Sciatic nerve (tissue), 2 donors: ENCODE measurements around the gene VARS1. TPM values are rescaled to one million over a fixed set of nuclear protein-coding genes. Genes with fewer than 3 reads are reported as not detected.

Experiments
- ATAC-seq: fragments of 200-7000 bp; cut with Tn5 transposase; one replicate; pipeline ENCODE4 v1.9.1; 2020; ENCODE audit warnings: mild to moderate bottlenecking, moderate library complexity
- DNase-seq: peaks from one replicate; pipeline ENCODE4 v3.0.0-alpha.2; 2020; ENCODE audit warnings: low spot score
- intact Hi-C: fragments of 100-400 bp; cut with DNase I; formaldehyde crosslinking; loops from one replicate; pipeline ENCODE4 v1.14.2; 2022
- total RNA-seq: library from RNA; stranded (reverse); fragmentation: NEBNext Ultra II Directional; extraction: Animal tissue kit (Norgen Biotek cat#: 25700); gene quantifications from one replicate; pipeline ENCODE4 v1.2.1, GENCODE V29; 2021
- donor health status: DM: no; HTN: no; CAD: no.
- donor health status: DM: no; HTN: no; CAD: no.

VARS1 gene
- total RNA-seq, 1 donor from 2014 or later, result 42.3 TPM

DNA sequence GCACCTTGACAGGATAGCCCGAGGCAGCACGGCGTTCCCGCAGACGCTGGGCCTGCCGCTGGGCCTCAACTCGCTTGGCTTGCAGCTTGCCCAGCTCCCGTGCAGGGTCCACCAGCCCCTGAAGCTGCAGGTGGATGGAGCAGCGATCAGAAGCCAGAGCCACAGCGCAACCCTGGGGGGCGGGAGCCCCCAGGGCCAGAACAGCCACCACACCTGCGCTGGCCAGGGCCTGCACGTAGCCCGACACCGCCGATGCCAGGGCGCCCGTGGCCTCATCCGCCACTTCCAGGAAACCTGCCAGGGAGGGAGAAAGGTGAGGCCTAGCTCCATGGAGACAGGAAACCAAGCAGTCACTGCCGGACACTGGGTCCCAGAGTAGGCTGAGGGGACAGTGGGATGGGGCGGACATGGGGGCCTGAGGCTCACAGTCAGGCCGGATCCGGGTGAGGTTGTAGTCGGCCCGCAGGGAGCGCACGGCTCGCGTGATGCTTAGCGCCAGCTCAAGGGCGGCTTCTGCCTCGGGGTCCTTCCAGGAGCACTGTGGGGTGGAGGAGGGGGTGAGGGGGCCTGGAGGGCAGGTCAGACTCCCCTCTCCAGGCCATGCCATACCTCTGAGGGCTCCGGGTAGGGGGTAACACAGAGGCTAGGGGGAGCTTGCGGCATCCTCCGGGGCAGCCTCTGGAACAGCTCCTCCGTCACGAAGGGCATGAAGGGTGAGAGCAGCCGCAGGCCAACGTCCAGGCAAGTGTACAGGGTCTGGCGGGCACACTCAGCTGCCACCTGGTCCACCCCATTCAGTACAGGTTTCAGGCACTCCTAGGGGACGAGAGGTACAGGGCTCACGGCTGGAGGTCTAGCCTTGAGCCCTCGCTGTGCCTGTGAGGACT lies 16.3 kb downstream of the VARS1 start:
- ATAC-seq, result no peak
- intact Hi-C loops, result no loop called here
- no peak for DNase-seq

DNA sequence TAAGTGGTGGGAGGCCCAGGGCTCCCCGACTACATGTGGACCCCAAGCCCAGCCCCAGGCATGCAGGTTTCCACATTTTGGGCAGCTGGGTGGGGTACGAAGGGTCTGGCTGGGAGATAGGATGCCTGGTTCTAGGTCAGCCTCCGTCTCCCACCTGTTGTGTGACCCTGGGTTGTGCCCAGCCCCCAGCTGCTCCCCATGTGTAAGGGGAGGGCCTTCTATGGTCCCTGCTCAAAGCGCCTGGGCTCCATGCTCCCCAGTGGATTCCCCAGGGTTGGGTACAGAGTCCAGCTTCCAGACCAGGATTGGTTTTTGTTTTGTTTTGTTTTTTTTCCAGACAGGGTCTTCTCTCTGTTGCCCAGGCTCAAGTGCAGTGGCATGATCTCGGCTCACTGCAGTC lies 17.4 kb downstream of the VARS1 start:
- DNase-seq (no peak), ATAC-seq (no peak)
- intact Hi-C loops, result no loop called here

- ATAC-seq (no peak), DNase-seq (no peak)
- intact Hi-C loops, result no loop called here
These were observed 17.9 kb downstream of the VARS1 start for GRCh38 chr6:31777667-31778050.

GRCh38 chr6:31776989-31777666 lies 18.4 kb downstream of the VARS1 start, which contains the start of gene VWA7:
VWA7 (minus strand) TSS chr6:31777328; CDS start chr6:31776779, 549 bp downstream.
- ATAC-seq, result peak; percentile 67
- intact Hi-C loops, result no loop called here
- no peak for DNase-seq

GRCh38 chr6:31776485-31776988 lies 19.0 kb downstream of the VARS1 start:
- no peak for ATAC-seq
- intact Hi-C loops, result no loop called here

DNA sequence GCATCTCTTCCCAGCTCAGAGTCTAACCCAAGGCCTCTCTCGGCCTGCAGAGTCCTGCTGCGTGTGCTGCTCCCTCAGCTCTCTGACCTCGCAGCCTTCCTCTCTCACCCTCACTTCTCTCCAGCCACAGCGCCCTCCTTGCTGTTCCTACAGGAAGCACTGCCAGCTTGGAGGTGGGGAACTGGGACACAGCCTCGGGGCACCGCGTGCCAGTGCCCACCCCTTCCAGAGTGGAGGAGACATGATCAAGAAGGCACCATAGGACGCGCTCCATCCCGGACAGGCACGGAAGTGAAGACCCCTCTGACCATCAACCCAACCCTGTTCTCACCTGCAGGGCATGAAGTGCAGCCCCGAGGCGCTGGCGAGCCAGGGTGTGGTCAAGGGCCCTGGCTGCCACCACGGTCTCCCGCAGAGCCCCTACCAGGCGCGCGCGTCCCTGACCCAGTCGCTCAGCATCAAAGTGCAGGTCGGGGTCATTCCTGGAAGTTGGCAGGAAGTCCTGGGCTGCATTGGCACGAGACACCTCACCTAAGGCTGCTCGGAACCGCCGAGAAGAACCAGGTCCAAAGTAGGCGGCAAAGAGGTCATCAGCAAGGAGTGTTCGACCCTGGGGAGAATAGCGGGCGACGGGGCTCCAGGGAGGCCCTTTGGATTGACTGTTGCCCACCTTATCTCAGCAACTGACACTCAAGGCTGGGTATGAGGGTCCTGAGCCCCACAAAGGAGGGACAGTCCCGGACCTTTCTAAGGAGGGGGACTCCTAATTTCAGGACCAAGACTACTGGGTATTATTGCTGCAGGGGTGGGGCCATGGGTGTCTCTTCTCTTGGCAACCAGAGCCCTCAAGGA lies 19.7 kb downstream of the VARS1 start:
- intact Hi-C loops, result no loop called here
- no peak for ATAC-seq
- DNase-seq, result no peak

More at GRCh38 chr6:31776485-31776988, 19.0 kb downstream of the VARS1 start:
- no peak for DNase-seq

GRCh38 chr6:31775184-31775583 lies 20.4 kb downstream of the VARS1 start:
- no peak for ATAC-seq
- intact Hi-C loops, result no loop called here
- DNase-seq, result no peak

GRCh38 chr6:31771992-31772358 lies 23.6 kb downstream of the VARS1 start:
- DNase-seq (no peak), ATAC-seq (no peak)
- intact Hi-C loops, result no loop called here

DNA sequence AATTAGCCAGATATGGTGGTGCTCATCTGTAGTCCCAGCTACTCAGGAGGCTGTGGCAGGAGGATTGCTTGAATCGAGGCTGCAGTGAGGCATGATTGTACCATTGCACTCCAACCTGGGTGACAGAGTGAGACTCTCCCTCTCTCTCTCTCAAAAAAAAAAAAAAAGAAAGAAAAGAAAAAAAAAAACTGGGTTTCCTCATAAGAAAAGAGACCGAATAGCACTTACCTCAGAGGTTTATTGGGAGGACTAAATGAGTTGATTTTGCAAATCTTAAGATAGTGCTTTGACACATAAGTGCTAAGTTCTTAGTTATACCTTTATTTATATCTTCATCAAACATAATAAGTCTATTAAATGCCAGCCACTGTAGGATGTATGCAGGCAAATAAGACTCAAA lies 24.7 kb downstream of the VARS1 start:
- DNase-seq (no peak), ATAC-seq (no peak)
- intact Hi-C loops, result no loop called here

DNA sequence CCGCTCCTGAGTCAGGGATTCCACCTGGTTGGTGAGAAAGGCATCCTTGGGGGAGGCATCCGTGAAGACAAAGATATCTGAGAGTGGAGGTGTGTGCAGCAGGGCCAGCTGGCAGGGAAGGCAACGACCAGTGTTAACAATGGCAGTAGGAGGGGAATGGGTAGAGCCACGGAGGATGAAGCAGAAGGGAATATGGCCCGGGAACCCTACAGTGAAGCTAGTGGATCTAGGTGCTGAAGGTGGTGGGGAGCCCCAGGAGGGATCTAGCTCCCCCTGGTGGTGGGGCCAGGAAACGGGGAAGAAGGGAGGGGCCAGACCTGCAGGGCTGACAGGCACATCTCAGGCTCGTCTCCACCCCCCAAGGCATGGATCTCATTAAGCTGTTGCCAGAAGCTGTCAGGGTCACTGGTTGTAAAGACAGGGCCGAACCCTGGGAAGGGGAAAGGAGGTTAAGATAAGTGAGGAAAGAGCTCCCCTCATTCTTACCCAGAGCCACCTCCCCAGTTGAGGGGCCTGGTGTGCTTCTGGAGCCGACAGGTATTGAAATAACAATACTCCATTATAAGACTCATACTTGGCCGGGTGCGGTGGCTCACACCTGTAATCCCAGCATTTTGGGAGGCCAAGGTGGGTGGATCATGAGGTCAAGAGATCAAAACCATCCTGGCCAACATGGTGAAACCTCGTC lies 25.7 kb downstream of the VARS1 start:
- no peak for DNase-seq
- intact Hi-C loops, result no loop called here
- peak; percentile 58 for ATAC-seq

GRCh38 chr6:31768363-31769257 lies 26.9 kb downstream of the VARS1 start:
- intact Hi-C loops, result no loop called here
- ATAC-seq, result peak; percentile 25
- DNase-seq, result no peak

DNA sequence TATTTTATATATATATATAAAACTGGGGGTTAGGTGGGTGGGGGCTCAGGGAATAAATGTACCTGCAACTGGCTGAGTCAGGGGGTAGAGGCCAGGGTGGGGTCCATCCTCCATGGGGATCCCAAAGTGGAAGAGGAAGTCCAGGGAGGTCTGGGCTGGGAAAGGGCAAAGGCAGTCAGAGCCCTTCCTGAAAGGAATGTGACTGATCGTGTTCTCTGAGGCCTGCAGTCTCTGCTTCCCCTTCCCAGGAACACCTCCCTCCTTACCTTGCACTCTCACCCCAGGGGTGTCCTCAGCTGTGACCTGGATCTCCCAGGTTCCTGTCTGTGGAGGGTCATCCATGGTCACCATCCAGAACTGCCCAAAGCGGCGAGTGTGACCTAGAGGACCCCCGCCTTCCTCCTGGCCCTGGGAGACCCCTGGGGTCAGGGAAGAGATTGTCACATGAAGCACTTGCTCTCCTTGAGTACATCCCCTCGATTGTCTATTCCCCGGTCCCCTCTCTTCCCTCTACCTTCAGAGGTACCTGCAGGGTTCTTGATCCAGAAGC lies 28.4 kb downstream of the VARS1 start:
- DNase-seq, result no peak
- intact Hi-C loops, result no loop called here
- ATAC-seq, result no peak

DNA sequence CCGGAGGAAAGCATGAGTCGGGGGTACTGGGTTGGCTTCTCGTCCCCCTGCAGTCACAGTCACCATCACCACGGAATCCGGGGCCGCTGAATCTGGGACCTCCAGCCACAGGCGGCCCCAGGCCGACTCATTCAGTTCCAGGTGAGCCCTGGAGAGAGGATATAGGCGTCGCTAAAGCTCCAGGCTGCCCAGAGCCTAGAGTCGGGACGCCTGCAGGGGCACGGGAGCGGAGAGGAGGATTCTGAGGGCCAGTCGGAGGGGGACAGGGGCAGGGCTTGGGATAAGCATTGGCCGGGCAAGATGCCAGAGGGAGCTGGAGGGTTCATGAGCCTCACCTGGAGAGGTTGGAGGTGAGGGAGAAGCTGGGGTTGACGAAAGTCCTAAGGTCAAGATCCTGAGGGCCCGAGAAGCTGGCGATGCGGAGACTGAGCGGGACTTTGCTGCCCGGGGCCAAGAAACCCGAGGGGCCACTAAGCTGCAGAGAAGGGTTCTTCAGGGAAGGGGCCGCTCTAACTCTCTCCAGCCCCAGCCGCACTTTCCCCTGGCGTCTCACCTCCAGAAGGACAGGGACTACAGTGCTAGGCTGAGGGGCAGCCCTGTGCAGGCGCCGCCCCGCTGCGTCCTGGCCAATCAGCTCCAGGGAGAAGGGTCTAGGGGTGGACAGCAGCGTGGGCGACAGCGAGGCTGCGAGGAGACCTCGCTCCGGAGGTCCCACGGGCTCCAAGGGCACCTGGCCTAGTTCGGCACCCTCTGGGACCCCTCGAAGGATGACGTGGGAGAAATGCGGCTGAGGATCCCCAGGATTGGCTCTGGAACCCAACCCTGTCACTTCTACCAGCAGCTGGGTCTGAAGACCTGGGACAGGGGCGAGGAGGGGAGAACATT lies 29.4 kb downstream of the VARS1 start:
- peak; percentile 50 for ATAC-seq
- DNase-seq, result no peak
- intact Hi-C loops, result no loop called here

DNA sequence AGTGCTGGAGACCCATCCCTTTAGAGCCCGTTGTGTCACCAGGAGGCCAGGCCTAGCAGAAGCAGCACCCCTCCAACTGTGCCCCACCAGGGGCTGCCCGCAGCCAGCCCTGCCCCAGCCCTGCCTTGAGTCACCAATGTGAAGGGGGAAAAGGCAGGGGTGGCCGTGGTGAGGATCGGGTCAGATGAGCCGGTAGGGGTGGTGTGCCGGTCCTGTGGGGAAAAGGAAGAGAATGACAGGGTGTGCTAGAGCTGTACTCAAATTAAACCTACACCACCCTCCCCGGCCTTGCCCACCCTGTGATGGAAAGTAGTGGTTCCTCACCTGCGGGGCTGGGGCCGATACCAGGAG lies 30.0 kb downstream of the VARS1 start:
- DNase-seq (no peak), ATAC-seq (no peak)
- intact Hi-C loops, result no loop called here

GRCh38 chr6:31764198-31764597 lies 31.4 kb downstream of the VARS1 start:
- intact Hi-C loops, result no loop called here
- ATAC-seq, result no peak

GRCh38 chr6:31763619-31763940 lies 32.0 kb downstream of the VARS1 start:
- ATAC-seq (peak; percentile 79), DNase-seq (no peak)
- intact Hi-C loops, result no loop called here

More at GRCh38 chr6:31764198-31764597, 31.4 kb downstream of the VARS1 start:
- DNase-seq, result no peak
